ENCODE data around the gene ALOX5. TPM values are rescaled to one million over a fixed set of nuclear protein-coding genes. Genes with fewer than 3 reads are reported as not detected.

The ALOX5 gene
- total and polyA plus RNA-seq, 2 donors (not counting 1 experiment from before 2014, with no cell fraction given): 354 to 888 TPM

- H3K4me3 Mint-ChIP-seq: no peak overlapping the region
- intact Hi-C loops (cut with micrococcal nuclease): no loop called here
These were observed 53.4 kb downstream of the ALOX5 start for GRCh38 chr10:45427262-45427969.

More at GRCh38 chr10:45427262-45427969, 53.4 kb downstream of the ALOX5 start:
- Histone ChIP-seq H3K4me1 (ENCODE audit: control insufficient read depth in 2 of 2, insufficient read depth in 2 of 2, low read length in 2 of 2) (peaks cover 0 to 5% of the 10 kb centered on the region in 2 donors), H3K9ac (ENCODE audit: low read length) (no peak overlapping the region), H3K36me3 (replicated peaks in 1 of 2; ENCODE audit: control extremely low read depth in 1 of 2, control insufficient read depth in 1 of 2, extremely low read depth in 1 of 2, insufficient read depth in 2 of 2, low read length in 1 of 2) (peaks cover 4 to 77% of the 10 kb centered on the region in 2 experiments), H3K27me3 (replicated peaks in 1 of 4; ENCODE audit: control extremely low read depth in 1 of 4, control insufficient read depth in 3 of 4, insufficient read depth in 4 of 4, low read length in 3 of 4) (no peaks in the 10 kb centered on the region), H2AFZ (ENCODE audit: insufficient read depth, low read depth, low read length, poor library complexity, severe bottlenecking) (no peak overlapping the region), H3K27ac (ENCODE audit: low read length in 2 of 2) (no peak overlapping the region), H3K9me3 (ENCODE audit: control extremely low read depth in 1 of 3, control insufficient read depth in 2 of 3, insufficient read depth in 1 of 3, low read length in 2 of 3) (no peaks in the 10 kb centered on the region), H4K20me1 (ENCODE audit: control insufficient read depth, insufficient read depth, low read length, poor library complexity, severe bottlenecking) (peaks cover 14% of the 10 kb centered on the region), H3K4me2 (replicated peaks; ENCODE audit: low read depth, low read length, poor library complexity, severe bottlenecking) (no peak overlapping the region), H3K4me3 (ENCODE audit: control extremely low read depth in 1 of 5, extremely low read depth in 1 of 5, insufficient read depth in 1 of 5, low read depth in 2 of 5, low read length in 4 of 5) (no peak overlapping the region), H3K79me2 (ENCODE audit: control insufficient read depth, insufficient read depth, low read length) (peaks cover 36% of the 10 kb centered on the region)
- Mint-ChIP-seq H3K4me1 (peaks cover 17% of the 10 kb centered on the region), H3K9me3 (ENCODE audit: insufficient read depth) (no peaks in the 10 kb centered on the region), H3K27me3 (no peaks in the 10 kb centered on the region), H3K27ac (no peak overlapping the region)
- no peak for DNase-seq
- ChIA-PET CTCF (interaction anchor here (1.1 kb wide), 1 partner anchor 11 kb away, joined by 3 read pairs; no protein-coding TSS in a partner anchor), POLR2A (no interaction called here)
- 90% methylated on average over 50 of the region's 50 CpGs for WGBS (ENCODE audit: insufficient coverage)
- TF ChIP-seq EZH2 (IDR thresholded peaks at IDR 0.05; ENCODE audit: borderline replicate concordance, insufficient read depth, low read depth, low read length, poor library complexity, severe bottlenecking): no peak
- no peak for TF ChIP-seq CTCF (IDR thresholded peaks at IDR 0.05)
- ATAC-seq (ENCODE audit: low read depth): no peak
